Activated CD8-positive, alpha-beta T cell treated with anti-CD3 and anti-CD28 coated beads, Interleukin-2, amount 10 ng/mL, durations not matched to agents 7 days and 5 days (primary cell): ENCODE results near the gene AP3B2. TPM values are rescaled to one million over a fixed set of nuclear protein-coding genes. Genes with fewer than 3 reads are reported as not detected.
"Not testable (repeated sequence)": the region's sequence is repeated elsewhere in the genome, so short reads cannot be mapped to it uniquely, and the experiment has no call there.

Experiments used
- ATAC-seq: fragments of 150-1000 bp; cut with Tn5 transposase; one replicate; pipeline ENCODE4 v1.10.0; 2021; ENCODE audit warnings: moderate library complexity
- CTCF ChIA-PET: fragments of 350-600 bp; sonication (Branson Sonifier 250); formaldehyde crosslinking; loops from one replicate; lab custom pipeline; 2021; ENCODE audit warnings: antibody characterized with exemption; lab: Charles Lee
- POLR2A ChIA-PET: fragments of 350-600 bp; sonication (Branson Sonifier 250); formaldehyde crosslinking; loops from one replicate; lab custom pipeline; 2021; ENCODE audit warnings: antibody characterized with exemption; lab: Charles Lee
- DNase-seq: peaks from one replicate; pipeline ENCODE4 v3.0.0-alpha.2; 2020
- H3K27ac Mint-ChIP-seq: one replicate; pipeline ENCODE4 v1.8.0; 2021; ENCODE audit warnings: mild to moderate bottlenecking, mixed read lengths
- H3K27me3 Mint-ChIP-seq: one replicate; pipeline ENCODE4 v1.8.0; 2021; ENCODE audit warnings: low read depth, mixed read lengths
- H3K36me3 Mint-ChIP-seq: one replicate; pipeline ENCODE4 v1.8.0; 2021; ENCODE audit warnings: low read depth, mixed read lengths
- H3K4me1 Mint-ChIP-seq: one replicate; pipeline ENCODE4 v1.8.0; 2021; ENCODE audit warnings: low read depth, mixed read lengths
- H3K4me3 Mint-ChIP-seq: one replicate; pipeline ENCODE4 v1.8.0; 2021; ENCODE audit warnings: mild to moderate bottlenecking, mixed read lengths
- H3K9me3 Mint-ChIP-seq: one replicate; pipeline ENCODE4 v1.8.0; 2022; ENCODE audit warnings: mixed read lengths; ENCODE audit not compliant: insufficient read depth
- total RNA-seq, 2 experiments: library from RNA; stranded (reverse); gene quantifications; one replicate each; pipeline ENCODE4 v1.2.3, GENCODE V29; 2021

AP3B2 gene
- total RNA-seq, 2 experiments from 2014 or later: not detected

DNA sequence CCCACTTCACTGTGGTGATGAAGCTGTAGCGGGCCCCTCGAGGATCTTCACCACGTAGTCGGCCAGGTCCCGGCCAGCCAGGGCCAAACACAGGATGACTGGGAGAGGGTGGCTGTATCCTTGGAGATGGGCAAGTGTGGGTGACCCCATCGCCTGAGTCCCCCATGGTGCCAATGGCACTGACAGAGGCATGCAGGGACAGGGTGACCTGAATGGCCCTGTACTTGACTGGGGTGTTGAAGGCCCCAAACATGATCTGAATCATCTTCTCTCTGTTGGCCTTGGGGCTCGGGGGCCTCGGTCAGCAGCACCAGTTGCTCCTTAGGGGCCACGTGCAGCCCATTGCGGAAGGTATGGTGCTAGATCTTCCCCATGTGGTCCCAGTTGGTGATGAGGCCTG is 17.1 kb upstream of the AP3B2 start:
- no peaks in the 10 kb centered on the region for H3K27me3 Mint-ChIP-seq
- ChIA-PET POLR2A (no interaction called here), CTCF (no interaction called here)
- H3K27ac Mint-ChIP-seq: no peak overlapping the region
- no peaks in the 10 kb centered on the region for H3K9me3 Mint-ChIP-seq
- ATAC-seq (no peak), DNase-seq (no peak)
- no peak overlapping the region for H3K4me3 Mint-ChIP-seq
- H3K36me3 Mint-ChIP-seq: no peaks in the 10 kb centered on the region
- no peaks in the 10 kb centered on the region for H3K4me1 Mint-ChIP-seq

DNA sequence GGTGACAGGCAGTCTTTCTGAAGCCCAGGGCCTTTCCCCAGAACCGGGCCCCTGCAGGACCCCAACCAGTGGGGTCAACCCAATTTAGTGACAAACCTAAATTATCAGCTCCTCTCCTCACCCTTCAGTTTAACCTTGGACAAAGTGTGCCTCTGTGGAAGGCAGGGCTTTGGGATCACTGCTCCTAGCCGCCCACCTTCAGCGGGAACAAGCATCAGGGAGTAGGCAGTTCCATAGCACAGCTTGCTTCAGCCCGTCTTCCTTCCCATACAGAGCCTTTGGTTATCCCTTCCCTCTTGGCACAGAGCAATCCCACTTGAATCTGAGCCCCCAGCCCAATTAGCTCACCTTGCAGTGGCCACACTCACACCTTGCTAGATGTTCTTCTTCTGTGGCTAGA is 5.3 kb upstream of the AP3B2 start:
- DNase-seq: no peak
- peaks cover 4% of the 10 kb centered on the region for H3K27me3 Mint-ChIP-seq
- no peak for ATAC-seq
- peaks cover 8% of the 10 kb centered on the region for H3K9me3 Mint-ChIP-seq
- H3K4me3 Mint-ChIP-seq: no peak overlapping the region
- H3K27ac Mint-ChIP-seq: no peak overlapping the region
- ChIA-PET CTCF (interaction anchor here (1.2 kb wide), 1 partner anchor 184 kb away, joined by 3 read pairs; no protein-coding TSS in a partner anchor), POLR2A (no interaction called here)
- no peaks in the 10 kb centered on the region for H3K36me3 Mint-ChIP-seq
- no peaks in the 10 kb centered on the region for H3K4me1 Mint-ChIP-seq

DNA sequence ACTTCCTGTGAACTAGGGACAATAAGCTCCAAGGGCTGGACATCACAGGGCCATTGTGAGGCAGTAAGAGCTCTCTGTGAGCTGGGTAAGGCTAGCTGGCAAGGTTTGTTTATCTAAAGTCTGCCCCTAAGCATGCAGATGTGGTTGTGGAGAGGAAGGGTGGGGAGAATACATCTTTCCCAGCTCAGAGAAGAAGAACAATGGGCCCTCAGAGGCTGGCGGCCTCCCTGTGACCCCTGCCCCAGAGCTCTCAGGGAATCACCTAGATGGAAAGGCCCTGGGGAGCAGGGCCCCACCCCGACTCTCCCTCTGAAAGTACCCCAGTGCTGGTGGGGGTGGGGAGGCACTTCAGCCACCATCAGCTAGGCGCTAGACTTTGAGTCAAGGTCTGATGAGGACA is 4.3 kb upstream of the AP3B2 start:
- no peak overlapping the region for H3K4me3 Mint-ChIP-seq
- CTCF ChIA-PET: interaction anchor here (1.2 kb wide), 1 partner anchor 183 kb away, joined by 3 read pairs; no protein-coding TSS in a partner anchor

DNA sequence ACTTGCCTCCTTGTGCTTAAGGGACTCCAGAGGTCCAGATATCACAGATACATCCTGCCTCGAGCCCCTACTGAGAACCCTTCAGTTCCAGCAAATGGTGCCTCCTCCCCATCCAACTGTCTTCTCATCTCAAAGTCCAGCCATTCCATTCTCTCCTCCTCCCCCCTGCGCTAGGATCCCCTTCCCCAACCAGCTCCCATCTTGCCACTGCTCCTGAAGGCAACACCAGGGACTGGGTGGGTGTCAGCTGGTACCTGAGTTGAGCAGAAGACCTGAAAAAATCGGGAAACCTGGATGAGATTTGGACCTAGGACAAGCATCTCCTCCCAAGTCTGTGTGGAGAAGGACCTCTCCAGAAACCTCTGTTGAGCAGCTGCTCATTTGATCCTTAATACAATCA is 2.4 kb upstream of the AP3B2 start:
- ChIA-PET POLR2A (no interaction called here), CTCF (no interaction called here)
- peaks cover 2% of the 10 kb centered on the region for H3K27me3 Mint-ChIP-seq
- H3K27ac Mint-ChIP-seq: no peak overlapping the region
- DNase-seq (no peak), ATAC-seq (no peak)
- H3K4me3 Mint-ChIP-seq: no peak overlapping the region
- H3K4me1 Mint-ChIP-seq: no peaks in the 10 kb centered on the region
- H3K9me3 Mint-ChIP-seq: peaks cover 3% of the 10 kb centered on the region
- no peaks in the 10 kb centered on the region for H3K36me3 Mint-ChIP-seq

More for the DNA sequence above, 4.3 kb upstream of the AP3B2 start:
- no peaks in the 10 kb centered on the region for H3K4me1 Mint-ChIP-seq
- peaks cover 2% of the 10 kb centered on the region for H3K27me3 Mint-ChIP-seq
- peaks cover 6% of the 10 kb centered on the region for H3K9me3 Mint-ChIP-seq
- no peak for DNase-seq
- ATAC-seq: no peak
- no peaks in the 10 kb centered on the region for H3K36me3 Mint-ChIP-seq
- POLR2A ChIA-PET: no interaction called here
- no peak overlapping the region for H3K27ac Mint-ChIP-seq

GRCh38 chr15:82710926-82711490 is 1.3 kb upstream of the AP3B2 start:
- H3K27me3 Mint-ChIP-seq: peaks cover 2% of the 10 kb centered on the region

GRCh38 chr15:82710208-82710555 is 507 bp upstream of the AP3B2 start:
- no peaks in the 10 kb centered on the region for H3K4me1 Mint-ChIP-seq
- no peak overlapping the region for H3K4me3 Mint-ChIP-seq
- ATAC-seq (no peak), DNase-seq (no peak)
- ChIA-PET POLR2A (interaction anchor here (1.0 kb wide), 1 partner anchor 40 kb away, joined by 3 read pairs; no protein-coding TSS in a partner anchor), CTCF (no interaction called here)
- H3K36me3 Mint-ChIP-seq: no peaks in the 10 kb centered on the region
- H3K27me3 Mint-ChIP-seq: peaks cover 2% of the 10 kb centered on the region
- H3K27ac Mint-ChIP-seq: no peak overlapping the region
- no peaks in the 10 kb centered on the region for H3K9me3 Mint-ChIP-seq

More at GRCh38 chr15:82710926-82711490, 1.3 kb upstream of the AP3B2 start:
- CTCF ChIA-PET: no interaction called here
- DNase-seq (no peak), ATAC-seq (no peak)
- Mint-ChIP-seq H3K27ac (no peak overlapping the region), H3K4me3 (no peak overlapping the region), H3K36me3 (no peaks in the 10 kb centered on the region), H3K4me1 (no peaks in the 10 kb centered on the region), H3K9me3 (no peaks in the 10 kb centered on the region)
- POLR2A ChIA-PET: no interaction called here

DNA sequence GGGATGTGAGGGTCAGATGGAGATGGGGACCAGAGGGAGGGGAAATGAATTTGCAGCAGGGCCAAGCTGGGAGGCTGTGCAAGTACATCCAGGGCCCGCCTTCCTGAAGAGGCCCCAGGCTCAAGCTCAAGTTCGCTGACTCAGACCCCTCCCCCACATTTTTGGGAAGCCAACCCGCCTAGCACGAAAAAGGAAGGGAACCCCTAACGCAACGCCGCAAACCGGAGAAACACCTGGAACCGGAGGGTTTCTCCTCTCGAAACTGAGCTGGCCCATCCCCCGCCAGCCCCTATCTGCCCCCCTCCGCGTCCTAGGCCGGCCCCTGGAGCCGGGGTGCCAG is 624 bp downstream of the AP3B2 start:
- Mint-ChIP-seq H3K36me3 (no peaks in the 10 kb centered on the region), H3K27ac (no peak overlapping the region), H3K4me1 (no peaks in the 10 kb centered on the region), H3K27me3 (peaks cover 2% of the 10 kb centered on the region), H3K4me3 (no peak overlapping the region), H3K9me3 (no peaks in the 10 kb centered on the region)
- CTCF ChIA-PET: no interaction called here
- DNase-seq: no peak
- no peak for ATAC-seq
- POLR2A ChIA-PET: interaction anchor here (0.6 to 1.2 kb wide), 2 partner anchors 169 to 277 kb away, joined by 3 read pairs; partner anchors contain the start of genes RAMAC and RPS17

GRCh38 chr15:82705856-82706255 is 3.8 kb downstream of the AP3B2 start:
- DNase-seq, ATAC-seq, H3K9me3 Mint-ChIP-seq, H3K27ac Mint-ChIP-seq, H3K36me3 Mint-ChIP-seq, H3K4me3 Mint-ChIP-seq, H3K27me3 Mint-ChIP-seq, CTCF ChIA-PET, H3K4me1 Mint-ChIP-seq, POLR2A ChIA-PET: not testable (repeated sequence)

- Mint-ChIP-seq H3K27me3 (no peaks in the 10 kb centered on the region), H3K36me3 (no peaks in the 10 kb centered on the region), H3K27ac (no peak overlapping the region), H3K4me3 (no peak overlapping the region), H3K9me3 (no peaks in the 10 kb centered on the region), H3K4me1 (no peaks in the 10 kb centered on the region)
- ChIA-PET POLR2A (no interaction called here), CTCF (no interaction called here)
- ATAC-seq (no peak), DNase-seq (no peak)
Measured at GRCh38 chr15:82699726-82700125, 9.9 kb downstream of the AP3B2 start.

DNA sequence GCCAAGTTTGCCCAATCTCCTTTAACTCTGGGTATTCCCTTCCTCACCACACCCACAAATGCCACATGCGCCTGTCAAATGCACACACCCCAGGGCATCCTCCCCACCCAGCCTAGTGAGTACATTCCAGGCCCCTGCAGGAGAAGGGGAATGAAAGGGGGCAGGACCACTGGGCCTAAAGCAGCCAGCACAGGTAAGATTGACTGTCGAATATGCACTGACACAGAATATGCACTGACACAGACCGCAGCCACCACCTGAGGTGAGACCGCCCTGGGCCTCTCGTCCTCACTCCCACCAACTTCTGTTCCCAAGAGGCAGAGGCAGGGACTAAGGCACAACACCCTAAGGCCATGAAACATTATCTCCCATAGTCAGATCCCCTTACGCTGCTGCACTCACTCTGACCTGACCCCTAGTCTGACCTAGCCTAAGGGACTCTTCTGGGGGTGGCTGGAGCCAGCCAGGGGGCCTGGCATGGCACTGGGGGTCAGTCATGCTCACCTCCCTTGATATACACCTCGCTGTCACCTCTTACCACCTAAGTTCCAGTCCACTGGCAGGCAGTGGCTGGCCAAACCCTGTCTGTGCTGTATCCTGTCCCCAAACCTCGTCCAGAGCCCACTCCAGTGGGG is 10.8 kb downstream of the AP3B2 start:
- Mint-ChIP-seq H3K36me3 (no peaks in the 10 kb centered on the region), H3K9me3 (no peaks in the 10 kb centered on the region), H3K4me3 (no peak overlapping the region), H3K27me3 (no peaks in the 10 kb centered on the region), H3K4me1 (no peaks in the 10 kb centered on the region), H3K27ac (no peak overlapping the region)
- ChIA-PET CTCF (no interaction called here), POLR2A (no interaction called here)
- ATAC-seq (no peak), DNase-seq (no peak)

DNA sequence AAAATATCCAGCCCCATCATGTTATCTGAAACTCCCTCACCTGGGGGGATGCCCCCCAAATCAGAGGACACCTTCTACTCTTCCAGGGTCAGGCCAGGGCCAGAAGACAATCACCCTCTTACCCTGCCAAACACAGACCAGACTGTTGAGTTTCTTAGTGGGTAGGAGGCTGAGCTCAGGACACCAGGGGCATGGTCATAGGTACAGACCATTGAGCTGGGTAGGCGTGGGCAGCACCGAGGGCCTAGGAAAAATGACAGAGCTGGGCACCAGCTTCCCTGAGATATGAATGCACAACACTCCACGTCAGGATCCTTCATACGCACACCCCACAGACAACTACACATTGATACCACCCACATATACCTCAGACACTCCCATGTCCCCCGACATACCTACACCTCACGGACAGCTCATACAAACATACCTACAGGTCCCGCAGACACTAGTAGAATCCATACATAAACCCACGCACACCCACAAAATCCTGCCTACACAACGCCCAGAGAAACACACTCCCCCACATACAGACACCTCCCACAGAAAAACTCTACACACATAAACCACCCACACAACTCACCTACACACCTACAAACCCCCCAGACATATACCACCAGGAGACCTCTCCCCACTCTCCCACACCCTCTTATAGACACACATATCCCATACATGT is 11.8 kb downstream of the AP3B2 start:
- H3K27me3 Mint-ChIP-seq: no peaks in the 10 kb centered on the region
- H3K4me3 Mint-ChIP-seq: no peak overlapping the region
- no peak for DNase-seq
- H3K9me3 Mint-ChIP-seq: no peaks in the 10 kb centered on the region
- no peaks in the 10 kb centered on the region for H3K36me3 Mint-ChIP-seq
- ChIA-PET POLR2A (no interaction called here), CTCF (no interaction called here)
- H3K27ac Mint-ChIP-seq: no peak overlapping the region
- ATAC-seq: no peak
- no peaks in the 10 kb centered on the region for H3K4me1 Mint-ChIP-seq

GRCh38 chr15:82692171-82692570 is 17.5 kb downstream of the AP3B2 start:
- no peaks in the 10 kb centered on the region for H3K4me1 Mint-ChIP-seq
- ChIA-PET POLR2A (no interaction called here), CTCF (no interaction called here)
- H3K9me3 Mint-ChIP-seq: no peaks in the 10 kb centered on the region
- ATAC-seq: no peak
- DNase-seq: no peak
- H3K27me3 Mint-ChIP-seq: no peaks in the 10 kb centered on the region
- no peak overlapping the region for H3K4me3 Mint-ChIP-seq
- no peaks in the 10 kb centered on the region for H3K36me3 Mint-ChIP-seq
- no peak overlapping the region for H3K27ac Mint-ChIP-seq
